ENCODE data around the gene ATF7.
"Not testable (repeated sequence)": the region's sequence is repeated elsewhere in the genome, so short reads cannot be mapped to it uniquely, and the experiment has no call there.

ATF7 gene

GRCh38 chr12:53601296-53601847 is 24.8 kb downstream of the ATF7 start:
- Histone ChIP-seq H3K23ac (ENCODE audit: low read depth, low read length, poor library complexity) (no peak overlapping the region), H3K4ac (ENCODE audit: low read length) (no peak overlapping the region), H3K18ac (ENCODE audit: low read length) (no peak overlapping the region), H2BK15ac (ENCODE audit: low read length) (no peak overlapping the region), H3K27ac (replicated peaks; ENCODE audit: low read length) (no peak overlapping the region), H3K36me3 (replicated peaks in 1 of 2; ENCODE audit: control insufficient read depth in 2 of 2, insufficient read depth in 2 of 2, low read length in 2 of 2) (peaks cover 0 to 15% of the 10 kb centered on the region in 2 donors), H3K4me2 (ENCODE audit: insufficient read depth, low read length, poor library complexity, severe bottlenecking) (no peak overlapping the region), H3K9me3 (replicated peaks in 1 of 2; ENCODE audit: control insufficient read depth in 2 of 2, insufficient read depth in 1 of 2, low read depth in 1 of 2, low read length in 2 of 2) (no peaks in the 10 kb centered on the region), H3K14ac (ENCODE audit: low read length) (no peak overlapping the region), H3K27me3 (ENCODE audit: control insufficient read depth in 3 of 3, insufficient read depth in 3 of 3, low read depth in 1 of 3, low read length in 3 of 3) (no peaks in the 10 kb centered on the region), H2AK5ac (ENCODE audit: low read depth, low read length) (no peak overlapping the region), H3K79me1 (ENCODE audit: low read depth, low read length) (no peaks in the 10 kb centered on the region), H2BK12ac (ENCODE audit: low read length) (no peak overlapping the region), H3K9ac (ENCODE audit: low read depth, low read length, poor library complexity) (no peak overlapping the region), H4K91ac (ENCODE audit: low read depth, low read length, poor library complexity) (no peak overlapping the region), H4K8ac (ENCODE audit: low read depth, low read length) (no peak overlapping the region), H3K4me1 (ENCODE audit: control insufficient read depth in 2 of 2, insufficient read depth in 1 of 2, low read depth in 1 of 2, low read length in 2 of 2) (peaks cover 0 to 7% of the 10 kb centered on the region in 2 donors), H2AFZ (ENCODE audit: low read length) (no peak overlapping the region), H3K4me3 (ENCODE audit: low read length in 2 of 2) (no peak overlapping the region), H2BK120ac (ENCODE audit: low read depth, low read length) (no peak overlapping the region), H2BK5ac (ENCODE audit: low read length) (no peak overlapping the region)
- no CpG with 5 or more reads among the region's 12 CpGs for WGBS, 2 donors (ENCODE audit: extremely low coverage in 2 of 2, insufficient read length in 2 of 2, insufficient replicate concordance in 1 of 2)
- no peak for DNase-seq (ENCODE audit: low spot score)

- H4K91ac ChIP-seq (ENCODE audit: low read depth, low read length, poor library complexity): no peak overlapping the region
- no peak overlapping the region for H3K9ac ChIP-seq (ENCODE audit: low read depth, low read length, poor library complexity)
- H3K23ac ChIP-seq (ENCODE audit: low read depth, low read length, poor library complexity): no peak overlapping the region
- H3K79me1 ChIP-seq (ENCODE audit: low read depth, low read length): no peaks in the 10 kb centered on the region
- H2BK15ac ChIP-seq (ENCODE audit: low read length): no peak overlapping the region
- no peak for DNase-seq (ENCODE audit: low spot score)
- H3K4me2 ChIP-seq (ENCODE audit: insufficient read depth, low read length, poor library complexity, severe bottlenecking): no peak overlapping the region
- H3K14ac ChIP-seq (ENCODE audit: low read length): no peak overlapping the region
- no peak overlapping the region for H2BK120ac ChIP-seq (ENCODE audit: low read depth, low read length)
- no peak overlapping the region for H2AK5ac ChIP-seq (ENCODE audit: low read depth, low read length)
- no CpG with 5 or more reads among the region's 13 CpGs for WGBS, 2 donors (ENCODE audit: extremely low coverage in 2 of 2, insufficient read length in 2 of 2, insufficient replicate concordance in 1 of 2)
- no peaks in the 10 kb centered on the region for H3K27me3 ChIP-seq (ENCODE audit: control insufficient read depth in 3 of 3, insufficient read depth in 3 of 3, low read depth in 1 of 3, low read length in 3 of 3)
- H3K4ac ChIP-seq (ENCODE audit: low read length): no peak overlapping the region
- peaks cover 0 to 15% of the 10 kb centered on the region in 2 donors for H3K36me3 ChIP-seq (replicated peaks in 1 of 2; ENCODE audit: control insufficient read depth in 2 of 2, insufficient read depth in 2 of 2, low read length in 2 of 2)
- no peak overlapping the region for H3K4me3 ChIP-seq (ENCODE audit: low read length in 2 of 2)
- H3K9me3 ChIP-seq (replicated peaks in 1 of 2; ENCODE audit: control insufficient read depth in 2 of 2, insufficient read depth in 1 of 2, low read depth in 1 of 2, low read length in 2 of 2): no peaks in the 10 kb centered on the region
- no peak overlapping the region for H2AFZ ChIP-seq (ENCODE audit: low read length)
- H3K18ac ChIP-seq (ENCODE audit: low read length): no peak overlapping the region
- no peak overlapping the region for H2BK5ac ChIP-seq (ENCODE audit: low read length)
- no peak overlapping the region for H2BK12ac ChIP-seq (ENCODE audit: low read length)
- no peak overlapping the region for H3K27ac ChIP-seq (replicated peaks; ENCODE audit: low read length)
- H3K4me1 ChIP-seq (ENCODE audit: control insufficient read depth in 2 of 2, insufficient read depth in 1 of 2, low read depth in 1 of 2, low read length in 2 of 2): peaks cover 0 to 7% of the 10 kb centered on the region in 2 donors
- H4K8ac ChIP-seq (ENCODE audit: low read depth, low read length): no peak overlapping the region
These were observed 25.5 kb downstream of the ATF7 start for GRCh38 chr12:53600490-53601295.

DNA sequence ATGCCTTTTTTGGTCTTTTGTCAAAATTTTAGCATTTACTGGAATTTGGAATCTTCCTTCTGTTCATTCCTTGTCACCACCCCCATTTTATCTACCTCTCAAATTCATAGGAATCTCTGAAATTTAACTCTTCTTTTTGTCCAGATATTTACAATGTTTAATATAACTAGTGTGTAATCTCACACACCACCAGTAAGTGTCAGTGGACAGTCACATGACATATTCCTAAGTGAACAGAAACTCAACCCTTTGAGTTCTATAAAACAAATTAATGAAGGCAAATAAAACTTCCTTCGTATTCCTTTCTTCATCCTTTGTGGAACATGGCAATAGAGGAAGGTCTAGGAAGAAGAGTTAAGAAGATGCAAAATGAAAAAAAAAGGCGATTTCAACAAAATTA is 26.6 kb downstream of the ATF7 start:
- H3K36me3 ChIP-seq (replicated peaks in 1 of 2; ENCODE audit: control insufficient read depth in 2 of 2, insufficient read depth in 2 of 2, low read length in 2 of 2): peaks cover 0 to 15% of the 10 kb centered on the region in 2 donors
- no peak overlapping the region for H2BK5ac ChIP-seq (ENCODE audit: low read length)
- H2BK12ac ChIP-seq (ENCODE audit: low read length): no peak overlapping the region
- H2AFZ ChIP-seq (ENCODE audit: low read length): no peak overlapping the region
- no peaks in the 10 kb centered on the region for H3K79me1 ChIP-seq (ENCODE audit: low read depth, low read length)
- H4K91ac ChIP-seq (ENCODE audit: low read depth, low read length, poor library complexity): no peak overlapping the region
- H3K18ac ChIP-seq (ENCODE audit: low read length): no peak overlapping the region
- H3K4me1 ChIP-seq (ENCODE audit: control insufficient read depth in 2 of 2, insufficient read depth in 1 of 2, low read depth in 1 of 2, low read length in 2 of 2): peaks cover 0 to 7% of the 10 kb centered on the region in 2 donors
- no peak overlapping the region for H3K4me3 ChIP-seq (ENCODE audit: low read length in 2 of 2)
- no peak overlapping the region for H3K23ac ChIP-seq (ENCODE audit: low read depth, low read length, poor library complexity)
- no CpG with 5 or more reads among the region's 2 CpGs for WGBS, 2 donors (ENCODE audit: extremely low coverage in 2 of 2, insufficient read length in 2 of 2, insufficient replicate concordance in 1 of 2)
- no peak overlapping the region for H2BK15ac ChIP-seq (ENCODE audit: low read length)
- H3K14ac ChIP-seq (ENCODE audit: low read length): no peak overlapping the region
- DNase-seq (ENCODE audit: low spot score): no peak
- no peak overlapping the region for H3K9ac ChIP-seq (ENCODE audit: low read depth, low read length, poor library complexity)
- no peaks in the 10 kb centered on the region for H3K27me3 ChIP-seq (ENCODE audit: control insufficient read depth in 3 of 3, insufficient read depth in 3 of 3, low read depth in 1 of 3, low read length in 3 of 3)
- H3K4ac ChIP-seq (ENCODE audit: low read length): no peak overlapping the region
- H3K9me3 ChIP-seq (replicated peaks in 1 of 2; ENCODE audit: control insufficient read depth in 2 of 2, insufficient read depth in 1 of 2, low read depth in 1 of 2, low read length in 2 of 2): no peaks in the 10 kb centered on the region
- no peak overlapping the region for H2AK5ac ChIP-seq (ENCODE audit: low read depth, low read length)
- no peak overlapping the region for H3K4me2 ChIP-seq (ENCODE audit: insufficient read depth, low read length, poor library complexity, severe bottlenecking)
- H4K8ac ChIP-seq (ENCODE audit: low read depth, low read length): no peak overlapping the region
- no peak overlapping the region for H3K27ac ChIP-seq (replicated peaks; ENCODE audit: low read length)
- H2BK120ac ChIP-seq (ENCODE audit: low read depth, low read length): no peak overlapping the region

GRCh38 chr12:53598971-53599370 is 27.2 kb downstream of the ATF7 start:
- not testable (repeated sequence) for DNase-seq (ENCODE audit: low spot score); H3K79me1 ChIP-seq (ENCODE audit: low read depth, low read length); H2BK15ac ChIP-seq (ENCODE audit: low read length); H3K23ac ChIP-seq (ENCODE audit: low read depth, low read length, poor library complexity); H2BK120ac ChIP-seq (ENCODE audit: low read depth, low read length); H2BK5ac ChIP-seq (ENCODE audit: low read length); H3K27me3 ChIP-seq (ENCODE audit: control insufficient read depth in 3 of 3, insufficient read depth in 3 of 3, low read depth in 1 of 3, low read length in 3 of 3); H2AFZ ChIP-seq (ENCODE audit: low read length); H3K14ac ChIP-seq (ENCODE audit: low read length); H3K9ac ChIP-seq (ENCODE audit: low read depth, low read length, poor library complexity); H3K4ac ChIP-seq (ENCODE audit: low read length); H2AK5ac ChIP-seq (ENCODE audit: low read depth, low read length); H3K4me2 ChIP-seq (ENCODE audit: insufficient read depth, low read length, poor library complexity, severe bottlenecking); H4K8ac ChIP-seq (ENCODE audit: low read depth, low read length); H3K4me1 ChIP-seq (ENCODE audit: control insufficient read depth in 2 of 2, insufficient read depth in 1 of 2, low read depth in 1 of 2, low read length in 2 of 2); H3K27ac ChIP-seq (replicated peaks; ENCODE audit: low read length); H3K18ac ChIP-seq (ENCODE audit: low read length); H4K91ac ChIP-seq (ENCODE audit: low read depth, low read length, poor library complexity); H3K9me3 ChIP-seq (replicated peaks in 1 of 2; ENCODE audit: control insufficient read depth in 2 of 2, insufficient read depth in 1 of 2, low read depth in 1 of 2, low read length in 2 of 2); H3K4me3 ChIP-seq (ENCODE audit: low read length in 2 of 2); H2BK12ac ChIP-seq (ENCODE audit: low read length)
- no CpG with 5 or more reads among the region's 2 CpGs for WGBS, 2 donors (ENCODE audit: extremely low coverage in 2 of 2, insufficient read length in 2 of 2, insufficient replicate concordance in 1 of 2)
- H3K36me3 ChIP-seq (replicated peaks in 1 of 2; ENCODE audit: control insufficient read depth in 2 of 2, insufficient read depth in 2 of 2, low read length in 2 of 2): peaks cover 0 to 15% of the 10 kb centered on the region in 2 donors
